BLaER1 treated with 17β-estradiol and CSF1 and Interleukin-3, amounts not matched to agents 10 nM and 100 nM (cell line): ENCODE measurements around the gene DLAT.
"Not testable (repeated sequence)": the region's sequence is repeated elsewhere in the genome, so short reads cannot be mapped to it uniquely, and the experiment has no call there.

ENCODE experiments used
- H3K27ac ChIP-seq, 11 experiments: shearing (Covaris generic); formaldehyde crosslinking; 2 replicates each; pipeline ENCODE4 v1.8.1; 2022
- H3K27me3 ChIP-seq, 11 experiments: shearing (Covaris generic); formaldehyde crosslinking; 2 replicates each; pipeline ENCODE4 v1.8.1; 2022
- H3K36me3 ChIP-seq, 11 experiments: shearing (Covaris generic); formaldehyde crosslinking; 2 replicates each; pipeline ENCODE4 v1.8.1; 2022
- H3K4me1 ChIP-seq, 10 experiments: shearing (Covaris generic); formaldehyde crosslinking; 2 replicates each; pipeline ENCODE4 v1.8.1; 2022
- H3K4me2 ChIP-seq, 11 experiments: shearing (Covaris generic); formaldehyde crosslinking; 2 replicates each; pipeline ENCODE4 v1.8.1; 2022
- H3K4me3 ChIP-seq, 10 experiments: shearing (Covaris generic); formaldehyde crosslinking; 2 replicates each; pipeline ENCODE4 v1.8.1; 2022
- H3K9ac ChIP-seq, 11 experiments: shearing (Covaris generic); formaldehyde crosslinking; 2 replicates each; pipeline ENCODE4 v1.8.1; 2022
- H3K9me3 ChIP-seq, 11 experiments: shearing (Covaris generic); formaldehyde crosslinking; replicated peaks in 1 of 11; 2 replicates each; pipeline ENCODE4 v1.8.1; 2022
- H4K20me1 ChIP-seq, 11 experiments: shearing (Covaris generic); formaldehyde crosslinking; 2 replicates each; pipeline ENCODE4 v1.8.1; 2022
- Cebpa-rat ChIP-seq, 11 experiments: shearing (Covaris generic); IDR thresholded peaks; 2 replicates each; pipeline ENCODE4 v1.8.1; 2022

Gene DLAT

GRCh38 chr11:112037527-112037926 is 12.3 kb downstream of the DLAT start:
- Histone ChIP-seq H3K4me2 (no peak overlapping the region), H3K9ac (no peak overlapping the region)

GRCh38 chr11:112042161-112042960 is 17.2 kb downstream of the DLAT start:
- H3K27ac ChIP-seq: no peak overlapping the region
- H3K4me3 ChIP-seq: no peak overlapping the region
- H3K36me3 ChIP-seq: peaks cover 85 to 100% (median 97%) of the 10 kb centered on the region in 11 experiments
- peaks cover 0 to 7% (median 0%) of the 10 kb centered on the region in 10 experiments; a peak in 3 of 20 replicates for H3K4me1 ChIP-seq
- TF ChIP-seq Cebpa-rat (IDR thresholded peaks at IDR 0.05): no peak
- H3K9ac ChIP-seq: no peak overlapping the region
- H3K4me2 ChIP-seq: peak overlapping the region in 1 of 11 experiments; percentile 26; a peak in 2 of 22 replicates
- no peaks in the 10 kb centered on the region for H3K27me3 ChIP-seq
- peaks cover 0 to 9% (median 5%) of the 10 kb centered on the region in 11 experiments; a peak in 11 of 22 replicates for H3K9me3 ChIP-seq
- peaks cover 0 to 14% (median 0%) of the 10 kb centered on the region in 11 experiments; a peak in 2 of 22 replicates for H4K20me1 ChIP-seq

More at GRCh38 chr11:112037527-112037926, 12.3 kb downstream of the DLAT start:
- Histone ChIP-seq H4K20me1 (peaks cover 0 to 22% (median 0%) of the 10 kb centered on the region in 11 experiments; a peak in 3 of 22 replicates), H3K4me1 (peaks cover 0 to 6% (median 0%) of the 10 kb centered on the region in 10 experiments; a peak in 3 of 20 replicates), H3K27me3 (no peaks in the 10 kb centered on the region), H3K36me3 (peaks cover 88 to 99% (median 93%) of the 10 kb centered on the region in 11 experiments), H3K4me3 (no peak overlapping the region), H3K27ac (no peak overlapping the region), H3K9me3 (no peaks in the 10 kb centered on the region)
- no peak for TF ChIP-seq Cebpa-rat (IDR thresholded peaks at IDR 0.05)

GRCh38 chr11:112042961-112043304 is 17.7 kb downstream of the DLAT start:
- Histone ChIP-seq H3K4me1 (peaks cover 0 to 7% (median 0%) of the 10 kb centered on the region in 10 experiments; a peak in 4 of 20 replicates), H3K27me3 (no peaks in the 10 kb centered on the region), H4K20me1 (peaks cover 0 to 14% (median 0%) of the 10 kb centered on the region in 11 experiments; a peak in 2 of 22 replicates), H3K9me3 (peaks cover 0 to 13% (median 8%) of the 10 kb centered on the region in 11 experiments; a peak in 12 of 22 replicates), H3K9ac (no peak overlapping the region), H3K36me3 (peaks cover 82 to 100% (median 97%) of the 10 kb centered on the region in 11 experiments), H3K4me3 (no peak overlapping the region), H3K27ac (no peak overlapping the region), H3K4me2 (no peak overlapping the region; a peak in 1 of 22 replicates)
- TF ChIP-seq Cebpa-rat (IDR thresholded peaks at IDR 0.05): no peak

- no peak for TF ChIP-seq Cebpa-rat (IDR thresholded peaks at IDR 0.05)
- Histone ChIP-seq H4K20me1 (peaks cover 0 to 14% (median 0%) of the 10 kb centered on the region in 11 experiments; a peak in 2 of 22 replicates), H3K4me1 (peaks cover 0 to 25% (median 5%) of the 10 kb centered on the region in 10 experiments; a peak in 13 of 20 replicates), H3K4me2 (no peak overlapping the region), H3K9me3 (peaks cover 0 to 13% (median 8%) of the 10 kb centered on the region in 11 experiments; a peak in 12 of 22 replicates), H3K27ac (no peak overlapping the region), H3K9ac (no peak overlapping the region), H3K36me3 (peaks cover 64 to 100% (median 95%) of the 10 kb centered on the region in 11 experiments), H3K4me3 (no peak overlapping the region), H3K27me3 (no peaks in the 10 kb centered on the region)
These were observed 19.8 kb downstream of the DLAT start for GRCh38 chr11:112044961-112045360.

- H3K36me3 ChIP-seq: peaks cover 52 to 100% (median 94%) of the 10 kb centered on the region in 11 experiments
- not testable (repeated sequence) for H3K4me3 ChIP-seq, H3K27me3 ChIP-seq, H4K20me1 ChIP-seq, H3K27ac ChIP-seq, H3K4me2 ChIP-seq, H3K9ac ChIP-seq
- H3K4me1 ChIP-seq: peaks cover 0 to 42% (median 12%) of the 10 kb centered on the region in 10 experiments; a peak in 14 of 20 replicates
- H3K9me3 ChIP-seq: peaks cover 0 to 13% (median 8%) of the 10 kb centered on the region in 11 experiments; a peak in 12 of 22 replicates
These were observed 21.4 kb downstream of the DLAT start for GRCh38 chr11:112046647-112047046.

GRCh38 chr11:112048256-112048655 is 23.0 kb downstream of the DLAT start:
- not testable (repeated sequence) for H4K20me1 ChIP-seq, H3K4me3 ChIP-seq, H3K9ac ChIP-seq, H3K27me3 ChIP-seq
- H3K9me3 ChIP-seq: peaks cover 0 to 13% (median 8%) of the 10 kb centered on the region in 11 experiments; a peak in 12 of 22 replicates
- H3K27ac ChIP-seq: peak overlapping the region in 4 of 11 experiments; percentile 18 to 50 (median 44); a peak in 6 of 22 replicates
- peaks cover 55 to 100% (median 96%) of the 10 kb centered on the region in 11 experiments for H3K36me3 ChIP-seq
- peak overlapping the region in 5 of 11 experiments; percentile 46 to 78 (median 63); a peak in 8 of 22 replicates for H3K4me2 ChIP-seq
- H3K4me1 ChIP-seq: peaks cover 0 to 42% (median 10%) of the 10 kb centered on the region in 10 experiments; a peak in 14 of 20 replicates

- no peak overlapping the region for H3K4me3 ChIP-seq
- H4K20me1 ChIP-seq: no peaks in the 10 kb centered on the region; a peak in 1 of 22 replicates
- H3K4me2 ChIP-seq: peak overlapping the region in 1 of 11 experiments; percentile 72; a peak in 2 of 22 replicates
- TF ChIP-seq Cebpa-rat (IDR thresholded peaks at IDR 0.05): no peak
- H3K27ac ChIP-seq: no peak overlapping the region
- peaks cover 0 to 46% (median 10%) of the 10 kb centered on the region in 10 experiments; a peak in 14 of 20 replicates for H3K4me1 ChIP-seq
- no peak overlapping the region for H3K9ac ChIP-seq
- H3K36me3 ChIP-seq: peaks cover 62 to 100% (median 96%) of the 10 kb centered on the region in 11 experiments
- H3K9me3 ChIP-seq: peaks cover 0 to 13% (median 8%) of the 10 kb centered on the region in 11 experiments; a peak in 12 of 22 replicates
- H3K27me3 ChIP-seq: no peaks in the 10 kb centered on the region
These were observed 24.6 kb downstream of the DLAT start for GRCh38 chr11:112049777-112050176.

GRCh38 chr11:112050721-112051120 is 25.5 kb downstream of the DLAT start:
- Histone ChIP-seq H3K4me2 (peak overlapping the region in 2 of 11 experiments; percentile 66 to 72; a peak in 4 of 22 replicates), H3K36me3 (peaks cover 58 to 100% (median 94%) of the 10 kb centered on the region in 11 experiments), H3K9ac (peak overlapping the region in 1 of 11 experiments; percentile 50; a peak in 1 of 22 replicates), H3K4me3 (no peak overlapping the region), H3K4me1 (peaks cover 0 to 47% (median 10%) of the 10 kb centered on the region in 10 experiments; a peak in 14 of 20 replicates), H3K27ac (peak overlapping the region in 3 of 11 experiments; percentile 15 to 65 (median 39); a peak in 5 of 22 replicates), H4K20me1 (no peaks in the 10 kb centered on the region; a peak in 1 of 22 replicates), H3K9me3 (peaks cover 0 to 13% (median 8%) of the 10 kb centered on the region in 11 experiments; a peak in 11 of 22 replicates), H3K27me3 (no peaks in the 10 kb centered on the region)
- TF ChIP-seq Cebpa-rat (IDR thresholded peaks at IDR 0.05): no peak
